UCSD-AML1 (cell line): ENCODE data around the gene EFNB1.

ENCODE experiments used
- DNase-seq: peaks from one replicate; lab custom pipeline; 2025; ENCODE audit not compliant: unreplicated experiment; lab: John Stamatoyannopoulos, UW

Gene EFNB1

DNA sequence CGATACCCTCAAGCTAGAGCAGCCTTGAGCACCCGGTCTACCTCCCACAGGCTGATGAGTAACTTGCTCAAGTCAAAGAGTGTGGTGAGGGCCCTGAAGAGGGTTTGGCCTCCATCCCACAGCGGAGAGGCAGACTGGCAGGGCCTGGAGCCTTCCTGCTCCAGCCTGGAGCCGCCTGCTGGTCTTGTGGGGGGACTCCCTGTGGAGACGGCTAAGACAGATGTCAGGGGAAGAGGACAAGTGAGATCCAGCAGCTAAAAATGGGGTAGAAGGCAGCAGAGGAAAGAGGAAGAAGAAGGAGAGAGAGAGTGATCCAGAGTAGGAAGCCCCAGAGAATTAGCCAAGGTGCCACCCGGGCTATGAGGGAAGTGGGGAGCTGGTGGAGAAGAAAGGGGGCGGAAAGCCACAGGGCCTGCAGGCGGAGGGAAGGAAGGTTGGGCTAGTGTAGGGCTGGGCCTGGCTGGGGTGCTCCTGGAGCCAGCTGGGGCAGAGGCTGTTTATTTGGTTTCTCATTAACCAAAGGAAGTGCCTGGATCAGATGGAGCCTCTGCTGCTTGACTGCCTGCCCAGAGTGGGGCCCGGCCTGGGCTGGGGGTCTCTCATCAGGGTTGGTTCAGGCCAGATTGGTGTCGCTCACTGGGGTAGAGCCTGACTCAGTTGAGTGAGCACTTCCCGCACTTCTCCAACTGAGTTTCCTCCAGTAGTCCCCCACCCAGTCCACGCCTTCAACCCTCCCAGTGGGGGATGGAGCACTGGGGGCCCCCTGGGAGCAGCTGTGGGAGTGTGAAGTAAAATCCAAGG is 14.2 kb downstream of the EFNB1 start:
- peak; percentile 80 for DNase-seq

DNA sequence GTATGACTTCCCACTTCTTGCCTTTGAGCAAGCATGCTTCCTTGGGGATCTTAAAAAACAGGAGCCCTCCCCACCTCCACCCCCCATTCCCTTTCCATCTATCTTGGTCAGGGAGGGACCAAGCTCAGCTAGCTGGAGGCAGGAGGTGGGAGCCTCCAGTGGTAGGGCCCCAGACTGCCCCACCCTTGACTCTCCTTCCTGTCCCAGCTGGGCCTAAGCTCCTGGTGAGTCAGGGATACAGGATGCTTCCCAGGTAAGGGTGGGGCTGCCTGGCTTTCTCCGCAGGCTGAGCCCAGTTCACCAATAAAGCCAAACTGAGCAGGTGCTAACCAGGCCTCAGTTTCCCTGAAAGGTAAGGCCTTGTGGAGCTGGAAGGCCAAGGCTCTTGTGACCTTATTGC is 15.2 kb downstream of the EFNB1 start:
- no peak for DNase-seq

DNA sequence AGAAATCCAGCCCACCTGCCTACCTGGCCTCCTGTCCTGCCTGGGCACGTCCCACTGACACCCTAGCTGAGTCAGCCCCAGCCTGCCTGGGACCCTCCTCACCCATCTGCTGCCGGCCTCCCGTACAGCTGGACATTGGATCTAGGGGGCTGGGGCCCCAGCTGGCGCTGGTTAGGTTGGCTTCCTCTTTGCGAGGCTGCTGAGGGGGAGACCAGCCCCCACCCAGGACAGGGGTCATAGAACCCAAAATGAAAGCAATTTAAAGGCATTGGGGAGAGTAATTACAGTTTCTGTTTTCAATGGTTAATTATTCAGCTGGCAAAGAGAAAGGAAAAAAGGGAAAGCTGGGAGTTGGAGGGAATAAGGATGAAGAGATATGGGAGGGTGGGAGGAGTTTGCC is 15.8 kb downstream of the EFNB1 start:
- DNase-seq, result no peak

DNA sequence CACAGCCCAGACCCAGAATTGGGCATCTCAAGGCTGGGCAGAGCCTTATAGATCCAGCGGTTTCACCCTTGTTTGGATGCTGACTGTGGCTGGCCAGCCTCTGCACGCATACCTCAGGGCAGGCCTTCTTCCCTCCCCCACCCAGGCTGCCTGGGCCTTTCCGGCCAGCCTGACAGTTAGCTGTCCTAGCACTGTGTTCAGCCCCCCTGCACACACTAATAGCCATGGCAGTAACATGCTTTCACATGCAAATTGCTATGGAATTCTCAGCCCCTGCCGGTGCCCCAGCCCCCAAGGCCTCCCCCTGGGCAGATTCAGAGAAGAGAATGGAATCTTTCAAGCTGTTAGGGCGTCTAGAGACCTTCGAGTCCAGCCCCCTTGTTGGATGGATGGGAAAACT is 17.7 kb downstream of the EFNB1 start:
- DNase-seq, result no peak

DNA sequence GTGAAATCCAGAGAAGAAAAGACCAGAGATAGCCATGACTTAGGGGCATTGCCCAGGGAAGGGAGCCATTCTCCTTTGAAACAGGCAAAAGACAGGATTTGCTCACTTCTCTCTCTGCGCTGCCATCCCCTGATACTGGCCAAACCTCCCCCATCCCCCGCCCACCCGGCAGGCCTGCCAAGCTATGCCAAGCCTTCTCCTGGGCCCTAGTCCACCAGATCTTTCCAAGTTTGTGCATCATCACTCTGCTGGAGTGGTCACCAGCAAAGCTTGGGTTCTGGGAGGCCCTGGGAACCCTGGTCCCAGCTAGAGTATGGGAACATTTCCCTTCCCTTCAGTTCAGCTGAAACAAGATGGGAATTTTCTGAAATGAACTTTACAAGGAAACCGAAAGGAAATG is 18.4 kb downstream of the EFNB1 start:
- no peak for DNase-seq

DNA sequence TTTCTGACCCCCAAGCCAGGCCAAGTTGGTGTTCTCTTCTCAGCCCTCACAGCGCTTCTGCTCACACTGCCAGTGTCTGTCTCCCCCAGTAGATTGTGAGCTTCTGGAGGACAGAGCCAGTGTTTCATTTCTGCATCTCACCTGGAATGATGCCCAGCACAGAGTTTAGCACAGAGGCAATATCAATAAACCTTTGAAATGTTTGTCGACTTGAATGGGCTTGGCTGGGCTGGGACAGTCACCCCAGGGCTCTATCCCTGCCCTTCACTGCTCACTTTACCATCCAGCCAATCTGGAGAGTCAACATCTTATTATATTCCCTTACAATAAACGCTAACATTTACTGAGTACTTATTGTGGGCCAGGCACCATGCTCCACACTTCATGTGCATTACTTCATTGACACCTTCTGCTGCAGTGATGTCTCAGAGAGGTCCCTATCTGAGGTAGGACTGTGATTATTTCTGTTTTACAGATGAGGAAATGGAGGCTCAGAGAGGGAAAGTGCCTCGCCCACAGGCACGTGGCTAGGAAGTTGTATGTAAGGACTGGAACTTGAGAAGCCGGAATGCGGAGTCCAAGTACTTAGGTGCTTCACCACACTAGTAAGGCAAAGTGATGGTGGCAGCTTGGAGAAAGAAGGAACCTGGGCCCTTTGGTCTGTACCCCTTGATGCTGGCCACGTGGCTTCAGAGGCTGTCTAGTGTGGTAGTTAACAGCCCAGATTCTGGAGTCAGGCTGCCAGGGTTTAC is 19.5 kb downstream of the EFNB1 start:
- DNase-seq, result no peak

DNA sequence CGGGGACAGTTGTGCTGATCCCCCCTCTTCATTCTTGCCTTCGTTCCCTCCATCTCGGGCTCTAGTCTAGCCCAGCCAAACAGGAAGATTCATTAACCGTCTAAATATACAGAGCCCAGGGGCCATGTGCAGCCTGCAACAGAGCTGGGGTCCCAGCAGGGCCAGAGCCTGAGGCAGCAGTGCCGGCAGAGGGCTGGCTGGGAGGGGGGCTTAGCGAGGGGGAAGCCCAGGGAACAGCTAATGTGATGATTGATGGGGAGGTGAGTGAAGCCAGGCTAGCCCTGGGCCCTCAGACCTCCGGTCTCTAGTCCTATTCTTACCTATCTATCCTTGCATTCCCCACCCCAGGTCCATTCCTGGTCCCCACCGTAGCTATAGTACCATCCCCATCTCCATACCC is 22.3 kb downstream of the EFNB1 start:
- no peak for DNase-seq

DNA sequence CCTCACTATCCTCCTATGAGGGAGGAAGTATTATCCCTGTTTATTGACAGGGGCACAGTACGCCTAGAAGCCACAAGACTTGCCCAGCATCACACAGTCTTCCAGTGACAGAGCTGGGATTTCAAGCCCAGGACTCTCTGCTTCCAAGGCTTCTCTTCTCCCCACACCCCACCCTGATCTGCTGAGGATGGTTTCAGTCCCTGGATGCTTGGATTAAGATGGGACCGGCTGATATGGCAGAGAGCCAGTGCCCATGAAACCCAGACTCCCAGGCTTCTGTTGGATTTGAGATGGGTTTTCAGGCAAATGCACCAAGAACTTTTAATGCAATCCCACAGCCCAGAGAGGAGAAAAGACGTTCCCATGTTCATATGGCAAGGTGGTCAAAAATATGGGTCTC is 23.2 kb downstream of the EFNB1 start:
- no peak for DNase-seq

DNA sequence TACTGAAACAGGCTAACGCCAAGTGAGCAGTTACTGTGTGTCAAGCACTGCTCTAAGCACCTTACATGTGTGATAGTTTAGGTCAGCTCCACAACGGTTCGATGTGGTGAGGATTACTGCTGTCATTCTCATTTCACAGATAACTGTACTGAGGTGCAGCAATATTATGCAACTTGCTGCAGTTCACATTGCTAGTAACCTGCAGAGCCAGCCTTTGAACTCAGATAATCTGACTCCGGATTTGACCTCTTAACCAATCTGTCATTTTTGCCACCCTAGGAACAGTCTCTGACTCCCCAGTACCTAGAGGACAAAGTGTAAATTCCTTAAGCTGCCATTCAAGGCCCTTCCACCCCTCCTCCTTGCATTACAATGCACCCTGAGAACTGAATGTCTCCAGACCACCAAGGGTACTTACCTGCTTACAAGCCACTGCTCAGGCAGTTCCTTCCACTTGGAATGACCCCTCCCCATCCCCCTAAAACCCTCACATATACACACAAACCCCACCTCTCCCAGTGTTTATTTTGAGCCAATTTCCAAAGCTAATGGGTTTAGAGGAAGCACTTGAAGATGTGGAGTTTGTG is 24.9 kb downstream of the EFNB1 start:
- no peak for DNase-seq

DNA sequence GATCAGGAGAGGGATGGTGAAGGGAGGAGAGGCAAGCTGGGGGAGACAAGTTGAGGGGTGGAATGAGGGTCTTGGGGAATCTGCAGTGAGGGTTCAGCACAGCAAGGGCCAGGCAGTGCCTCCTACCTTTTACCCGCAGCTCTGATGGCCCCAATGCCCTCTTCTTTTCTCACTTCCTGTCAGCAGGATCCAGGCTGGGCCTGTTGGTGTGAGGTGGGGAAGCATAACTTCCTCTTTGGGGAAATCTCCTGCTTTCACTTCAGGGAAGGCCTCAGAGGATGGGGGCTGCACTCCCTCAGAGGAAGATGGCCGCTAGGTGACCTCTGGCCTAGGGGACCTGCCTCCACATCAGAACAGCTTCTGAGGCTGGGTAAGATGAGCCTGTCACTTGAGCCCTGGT is 36.5 kb downstream of the EFNB1 start:
- DNase-seq, result peak; percentile 29

DNA sequence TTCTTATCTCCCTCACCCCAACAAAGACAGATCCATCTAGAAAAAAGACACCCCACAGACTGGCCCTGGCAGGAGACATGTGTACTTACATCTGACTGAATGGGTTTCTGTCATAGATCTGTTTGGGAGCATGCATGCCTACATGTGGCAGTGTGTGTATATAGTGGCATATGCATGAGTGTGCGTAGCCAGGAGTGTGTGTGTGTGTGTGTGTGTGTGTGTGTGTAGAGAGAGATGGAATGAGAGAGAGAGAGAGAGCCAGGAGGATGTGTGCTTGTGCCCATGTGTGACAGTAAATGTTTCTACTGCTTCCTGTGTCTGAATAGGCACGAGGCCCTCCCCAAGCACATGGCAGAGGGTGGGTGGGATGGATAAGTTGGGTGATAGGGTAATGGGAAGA is 37.1 kb downstream of the EFNB1 start:
- no peak for DNase-seq

DNA sequence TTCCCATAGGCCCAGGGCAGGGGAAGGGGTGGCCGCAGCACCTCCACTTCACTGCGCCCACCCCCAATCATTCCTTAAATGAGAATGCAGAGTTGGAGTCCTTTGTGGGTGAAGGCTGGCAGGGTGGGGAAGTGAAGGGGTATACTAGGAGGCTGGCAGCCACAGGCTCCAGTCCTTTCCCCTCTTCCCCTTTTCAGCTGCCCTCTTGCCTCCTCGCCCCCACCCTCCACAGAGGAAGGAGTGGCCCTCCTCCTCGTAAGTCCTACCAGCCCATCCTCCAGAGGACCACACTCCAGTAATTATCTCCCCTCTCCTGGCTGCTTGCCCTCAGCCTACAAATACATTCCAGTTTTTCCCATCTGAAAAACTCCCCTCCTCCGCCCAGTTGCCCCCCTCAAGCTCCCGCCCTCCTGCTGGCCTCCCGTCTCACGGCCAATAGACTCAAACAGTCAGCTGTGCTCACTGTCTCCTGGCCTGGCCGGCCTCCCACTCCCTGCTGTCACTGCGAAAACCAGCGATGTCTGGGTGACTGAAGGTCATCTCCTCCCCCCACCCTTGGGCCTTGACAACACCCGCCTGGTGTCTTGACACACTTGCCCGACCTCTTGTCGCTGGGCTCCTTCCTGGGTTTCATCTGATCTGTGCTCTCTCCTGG is 38.8 kb downstream of the EFNB1 start:
- DNase-seq, result no peak

DNA sequence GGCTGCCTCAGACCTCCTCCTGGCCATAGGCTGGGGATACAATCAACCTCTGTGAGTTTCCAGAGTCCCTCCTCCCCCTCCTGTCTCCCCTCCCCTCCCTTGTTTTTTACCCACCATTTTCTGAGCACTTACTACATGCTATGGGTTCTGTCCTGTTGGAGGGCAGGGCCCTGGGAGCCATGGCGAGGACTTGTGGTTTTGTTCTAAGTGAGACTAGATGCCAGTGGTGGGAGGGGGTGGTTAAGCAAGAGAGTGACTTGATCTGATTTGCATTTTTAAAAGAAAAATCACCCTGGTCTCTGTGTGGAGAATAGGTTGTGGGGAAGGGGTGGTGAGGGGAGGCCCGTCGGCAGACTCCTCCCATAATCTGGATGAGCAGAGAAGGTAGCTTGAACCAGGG is 39.5 kb downstream of the EFNB1 start:
- no peak for DNase-seq

DNA sequence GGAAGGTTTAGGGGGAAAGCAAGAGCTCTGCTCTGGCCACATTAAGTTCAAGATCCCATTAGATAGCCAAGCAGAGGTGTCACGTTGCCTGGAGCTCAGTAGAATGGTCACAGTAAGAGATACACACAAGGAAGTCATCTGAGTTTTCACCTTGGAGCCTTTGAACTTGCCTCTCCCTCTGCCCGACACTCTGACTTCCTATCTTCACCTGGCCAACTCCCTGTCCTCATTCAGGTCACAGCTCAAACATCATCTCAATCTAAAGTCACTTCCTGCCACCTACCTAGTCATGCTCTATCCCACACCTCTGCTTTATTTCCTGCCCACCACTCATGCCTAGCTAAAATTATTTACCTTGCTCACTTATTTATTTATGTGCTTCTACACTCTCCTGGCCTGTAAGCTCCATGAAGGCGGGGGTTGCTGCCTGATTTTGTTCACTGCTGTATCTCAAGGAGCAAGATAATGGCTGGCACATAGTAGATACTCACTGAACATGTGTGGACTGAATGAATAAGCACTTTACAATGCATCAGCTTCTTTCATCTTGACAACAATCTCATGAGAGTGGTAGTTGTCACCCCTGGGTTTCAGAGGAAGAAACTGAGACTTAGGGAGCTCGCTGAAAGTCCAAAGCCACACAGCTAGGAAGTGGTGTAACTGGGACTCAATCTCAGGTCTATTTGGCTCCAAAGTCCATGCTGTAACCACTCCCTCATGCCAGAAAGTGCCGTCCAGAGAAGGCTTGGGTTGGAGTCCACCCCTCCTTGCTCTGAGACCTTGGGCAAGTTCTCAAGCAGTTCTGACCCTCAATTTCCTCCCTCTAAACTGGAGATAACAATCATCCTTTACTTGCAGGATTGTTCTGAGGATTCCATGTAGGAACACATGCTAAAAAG is 40.3 kb downstream of the EFNB1 start:
- DNase-seq, result no peak

DNA sequence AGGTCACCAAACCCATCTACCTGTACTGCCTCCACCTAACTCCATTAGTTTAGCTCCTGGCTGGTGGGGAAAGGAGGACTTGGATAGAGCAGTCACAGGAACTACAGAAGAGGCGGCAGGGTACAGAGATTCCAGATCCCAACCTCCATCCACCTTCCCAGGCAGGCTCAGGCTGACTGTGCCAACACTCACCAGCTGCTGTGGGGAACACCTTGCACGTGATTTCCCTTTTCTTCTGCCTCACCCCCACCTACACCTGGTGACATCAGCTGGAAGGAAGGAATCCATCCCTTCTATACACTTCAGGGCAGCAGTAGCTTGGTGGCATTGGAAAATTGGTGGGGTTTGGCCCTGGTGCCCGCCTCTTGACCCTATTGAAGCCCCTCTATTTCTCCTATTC is 41.5 kb downstream of the EFNB1 start:
- DNase-seq, result no peak

DNA sequence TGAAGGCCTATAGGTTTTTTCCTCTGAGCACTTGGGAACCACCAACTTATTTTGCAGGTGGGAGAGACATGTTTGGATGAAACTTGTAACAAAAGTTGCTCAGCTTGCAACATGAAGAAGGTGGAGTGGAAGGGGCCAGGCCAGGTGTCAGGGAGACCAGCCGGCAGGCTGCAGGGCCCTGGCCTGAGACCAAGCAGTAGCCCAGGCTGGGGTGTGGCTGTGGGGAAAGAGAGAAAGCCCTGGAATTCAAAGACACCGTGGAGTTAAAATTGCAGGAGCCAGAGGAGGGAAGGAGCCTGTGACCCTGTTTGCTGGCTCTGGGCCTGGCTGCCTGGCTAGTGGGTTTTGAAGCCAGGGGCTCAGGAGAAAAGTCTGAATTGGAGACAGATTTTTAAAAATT is 43.4 kb downstream of the EFNB1 start:
- DNase-seq, result no peak

DNA sequence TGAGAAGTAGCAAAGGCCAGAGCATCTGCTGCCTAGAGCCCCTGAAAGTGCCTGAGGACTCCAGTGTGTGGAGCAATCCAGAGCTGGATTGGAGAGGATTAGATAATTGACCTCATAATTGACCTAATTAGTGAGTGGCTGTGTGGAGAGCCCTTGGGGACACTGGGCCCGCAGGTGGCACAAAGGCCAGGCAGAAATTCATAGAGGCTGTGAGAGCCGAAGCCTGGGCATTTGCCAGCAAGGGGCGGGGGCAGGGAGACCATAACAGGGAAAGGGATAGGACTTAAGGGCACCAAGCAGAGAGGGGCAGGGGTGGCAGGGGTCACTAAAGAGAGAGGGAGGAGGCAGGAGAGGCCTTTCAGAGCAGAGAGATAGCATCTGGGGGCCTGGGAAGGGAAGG is 45.3 kb downstream of the EFNB1 start:
- DNase-seq, result no peak

DNA sequence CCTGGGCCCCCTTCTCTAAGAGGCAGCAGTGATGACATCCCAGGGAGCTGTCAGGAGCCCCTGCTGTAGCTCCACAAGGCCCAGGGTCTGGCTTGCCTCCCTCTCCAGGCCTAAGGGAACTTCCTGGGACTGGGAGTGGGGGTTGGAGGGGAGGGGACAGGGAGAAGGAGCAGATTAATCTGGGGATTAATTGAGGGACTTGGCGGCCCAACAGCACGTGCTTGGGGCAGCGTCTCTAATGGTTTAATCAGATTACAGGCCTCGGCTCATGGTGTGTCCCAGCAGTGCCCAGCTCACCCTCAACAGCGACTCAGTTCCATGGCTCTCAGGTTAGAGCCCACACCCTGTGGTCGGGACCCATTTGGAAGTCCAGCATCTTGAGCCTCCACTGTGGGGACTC is 47.9 kb downstream of the EFNB1 start:
- no peak for DNase-seq

DNA sequence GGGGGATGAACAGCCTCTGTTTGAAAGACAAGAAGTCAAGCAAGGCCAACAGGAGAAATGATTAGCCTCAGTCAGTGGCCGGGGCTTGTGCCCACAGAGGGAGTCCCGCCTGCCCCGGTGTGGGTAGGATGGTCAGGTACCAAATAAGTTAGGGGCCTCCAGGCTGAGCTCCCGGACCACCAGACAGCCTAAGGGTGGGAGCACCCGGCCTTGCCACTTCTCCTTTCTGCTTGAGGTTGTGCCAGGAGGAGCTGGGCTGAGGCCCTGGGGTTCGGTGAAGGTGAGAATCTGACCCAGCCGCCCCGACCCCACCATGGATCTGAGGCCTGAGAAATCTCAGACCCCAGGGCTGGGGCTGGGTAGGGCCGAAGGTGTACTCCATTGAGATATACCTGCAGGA is 48.8 kb downstream of the EFNB1 start:
- DNase-seq, result no peak

DNA sequence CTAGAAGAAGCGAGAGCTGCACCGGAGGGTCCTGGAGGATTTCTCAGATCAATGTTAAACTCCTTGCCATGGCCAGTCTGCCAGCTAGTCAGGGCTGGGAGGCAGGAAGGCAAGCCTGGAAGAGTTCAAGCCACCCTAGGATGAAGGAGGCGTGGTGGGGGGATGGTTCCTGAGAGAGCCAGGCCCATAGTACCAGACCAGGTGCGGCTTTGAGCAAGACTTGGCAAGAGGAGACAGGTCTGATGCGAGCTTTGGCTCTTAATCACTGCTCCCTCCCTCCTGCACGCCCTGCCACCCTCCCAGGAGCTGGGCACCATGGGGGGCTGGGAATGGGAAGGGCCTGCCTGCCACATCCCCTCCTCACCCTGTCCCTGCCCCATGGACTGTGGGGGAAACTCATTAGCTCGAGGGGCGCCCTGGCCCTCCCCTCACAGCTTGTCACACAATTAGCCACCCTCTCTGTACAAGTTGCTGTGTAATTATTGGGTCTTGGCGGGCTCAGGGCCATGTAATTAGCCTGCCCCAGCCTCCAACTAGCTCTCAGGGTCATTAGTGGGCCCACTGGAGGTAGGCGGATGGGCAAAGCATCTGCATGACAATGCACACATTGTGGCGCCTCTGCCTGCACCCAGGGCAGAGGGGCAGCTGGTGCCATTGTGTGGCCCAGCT is 50.3 kb downstream of the EFNB1 start:
- no peak for DNase-seq
